Stimulated activated effector memory CD8-positive, alpha-beta T cell treated with anti-CD3 and anti-CD28 coated beads, Interleukin-12 subunit alpha, Interleukin-12 subunit beta, amount 100 ng/mL, for 72 hours (primary cell): ENCODE measurements around the gene VAPB.

Experiments
- ATAC-seq: fragments of 150-1000 bp; cut with Tn5 transposase; 2 replicates; pipeline ENCODE4 v1.10.0; 2021
- DNase-seq, 2 donors: peaks; one replicate each; pipeline ENCODE4 v3.0.0; 2021 to 2022; ENCODE audit warnings: low spot score in 2 of 2
- H3K27ac Mint-ChIP-seq: one replicate; pipeline ENCODE4 v1.8.0; 2022; ENCODE audit warnings: mild to moderate bottlenecking, mixed read lengths
- H3K36me3 Mint-ChIP-seq: one replicate; pipeline ENCODE4 v1.8.0; 2022; ENCODE audit warnings: mild to moderate bottlenecking, mixed read lengths
- H3K4me1 Mint-ChIP-seq: one replicate; pipeline ENCODE4 v1.8.0; 2022; ENCODE audit warnings: mixed read lengths
- H3K4me3 Mint-ChIP-seq: one replicate; pipeline ENCODE4 v1.8.0; 2022; ENCODE audit warnings: mild to moderate bottlenecking, mixed read lengths
- H3K9me3 Mint-ChIP-seq: one replicate; pipeline ENCODE4 v1.8.0; 2022; ENCODE audit warnings: mixed read lengths

The VAPB gene

DNA sequence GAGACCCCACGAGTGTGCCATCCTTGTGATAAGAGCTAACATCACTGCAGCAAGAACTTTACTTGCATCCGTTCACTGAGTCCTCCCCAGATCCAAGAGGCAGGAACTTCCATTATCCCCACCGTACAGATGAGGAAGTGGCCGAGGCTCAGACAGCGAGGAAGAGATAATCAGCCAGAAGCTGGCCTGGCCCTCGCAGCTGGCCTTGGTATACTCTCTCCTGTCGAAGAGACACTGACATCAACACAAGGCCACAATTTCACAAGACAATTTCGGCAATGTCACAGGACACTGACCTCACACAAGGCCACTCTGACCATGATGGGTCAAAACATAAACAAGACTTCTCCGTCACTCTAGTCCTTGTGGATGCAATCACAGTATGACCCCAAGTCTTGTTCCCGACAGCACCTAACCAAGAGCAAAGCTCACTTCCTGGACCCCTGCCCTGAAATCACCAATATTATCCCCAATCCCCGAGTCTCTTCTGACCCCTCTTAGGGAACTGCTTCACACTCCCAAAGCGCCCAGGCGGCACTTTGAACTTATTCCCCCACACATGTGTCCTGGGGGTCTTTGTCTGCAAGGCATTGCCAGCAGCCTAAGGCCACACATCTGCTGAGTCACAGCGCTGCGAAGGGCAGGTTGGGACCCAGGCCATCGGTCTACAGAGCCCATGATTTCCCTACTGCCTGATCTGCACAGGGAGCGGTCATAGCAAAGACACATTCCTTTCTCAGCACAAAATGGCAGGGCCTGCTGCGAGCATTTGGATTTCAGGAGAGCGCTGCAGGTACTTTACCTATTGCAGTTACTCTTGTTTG, 14.8 kb upstream of the VAPB start:
- peaks cover 13% of the 10 kb centered on the region for H3K4me1 Mint-ChIP-seq
- H3K9me3 Mint-ChIP-seq = no peaks in the 10 kb centered on the region
- ATAC-seq (no peak), DNase-seq (no peak)
- H3K4me3 Mint-ChIP-seq = no peak overlapping the region
- H3K27ac Mint-ChIP-seq = no peak overlapping the region
- H3K36me3 Mint-ChIP-seq = no peaks in the 10 kb centered on the region

DNA sequence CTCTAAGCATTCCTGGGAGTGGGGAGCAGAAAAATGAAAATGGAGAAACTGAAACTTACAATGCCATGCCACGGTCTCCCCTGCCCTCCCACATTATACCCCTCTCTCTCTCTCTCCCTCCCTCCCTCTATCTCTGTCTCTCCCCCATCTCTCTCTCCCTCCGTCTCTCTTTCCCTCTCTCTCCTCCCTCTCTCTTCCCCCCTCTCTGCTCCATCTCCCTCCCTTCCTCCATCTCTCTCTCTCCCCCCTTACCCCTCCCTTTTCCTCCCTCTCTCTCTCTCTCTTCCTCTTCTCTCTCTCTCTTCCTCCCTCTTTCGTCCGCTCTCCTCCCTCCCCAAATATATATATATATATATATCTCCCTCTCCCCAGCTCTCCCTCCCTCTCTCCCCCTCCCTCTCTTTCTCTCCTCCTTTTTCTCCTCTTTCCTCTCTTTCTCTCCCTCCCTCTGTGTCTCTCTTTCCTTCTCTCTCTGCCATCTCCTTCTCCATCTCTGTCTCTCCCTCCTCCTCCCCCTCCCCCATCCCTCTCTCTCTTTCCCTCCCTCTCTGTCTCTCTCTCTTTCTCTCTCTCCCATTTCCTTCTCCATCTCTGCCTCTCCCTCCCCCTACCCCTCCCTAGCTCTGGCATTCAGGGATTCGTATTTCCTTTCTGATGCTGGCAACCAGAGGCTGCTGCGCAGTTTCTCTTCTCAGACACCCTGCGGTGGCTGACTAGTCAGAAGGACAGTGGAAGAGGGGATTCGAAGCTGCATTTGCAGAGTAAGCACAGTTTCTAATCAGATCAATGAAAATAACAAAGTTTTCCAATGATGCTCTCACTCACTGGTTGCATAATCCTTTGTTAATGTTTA, 13.9 kb upstream of the VAPB start:
- H3K4me3 Mint-ChIP-seq = no peak overlapping the region
- no peak for ATAC-seq
- no peak for DNase-seq
- H3K9me3 Mint-ChIP-seq = no peaks in the 10 kb centered on the region
- peaks cover 13% of the 10 kb centered on the region for H3K4me1 Mint-ChIP-seq
- H3K27ac Mint-ChIP-seq = no peak overlapping the region
- no peaks in the 10 kb centered on the region for H3K36me3 Mint-ChIP-seq

DNA sequence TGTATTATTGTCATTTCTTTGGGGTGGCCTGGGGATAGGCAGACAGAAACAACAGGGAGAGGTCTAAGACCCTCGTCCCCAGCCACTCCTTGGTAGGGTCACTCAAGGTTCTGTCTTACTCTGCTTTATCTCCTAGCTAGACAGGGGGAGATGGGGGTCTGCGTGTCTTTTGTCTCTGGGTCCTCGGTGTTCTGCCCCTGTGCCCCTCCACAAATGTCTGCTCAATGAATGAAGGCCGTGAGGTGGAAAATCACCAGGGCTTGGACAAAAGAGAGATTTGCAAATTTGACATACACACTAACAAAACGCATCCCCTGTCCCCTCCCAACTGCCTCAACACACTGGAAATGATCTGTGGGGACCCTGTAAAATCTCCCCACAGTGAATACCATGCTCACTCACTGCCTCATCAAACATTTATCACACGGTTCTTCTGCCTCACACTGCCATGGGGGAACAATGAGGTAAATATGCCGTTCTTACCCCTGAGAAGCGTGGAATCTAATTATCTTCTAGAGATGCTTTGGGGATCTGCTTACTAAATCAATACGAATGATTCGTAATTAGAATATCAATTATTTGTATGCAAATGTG, 13.2 kb upstream of the VAPB start:
- no peaks in the 10 kb centered on the region for H3K36me3 Mint-ChIP-seq
- ATAC-seq (no peak), DNase-seq (no peak)
- peaks cover 13% of the 10 kb centered on the region for H3K4me1 Mint-ChIP-seq
- no peak overlapping the region for H3K4me3 Mint-ChIP-seq
- H3K9me3 Mint-ChIP-seq = no peaks in the 10 kb centered on the region
- H3K27ac Mint-ChIP-seq = no peak overlapping the region

DNA sequence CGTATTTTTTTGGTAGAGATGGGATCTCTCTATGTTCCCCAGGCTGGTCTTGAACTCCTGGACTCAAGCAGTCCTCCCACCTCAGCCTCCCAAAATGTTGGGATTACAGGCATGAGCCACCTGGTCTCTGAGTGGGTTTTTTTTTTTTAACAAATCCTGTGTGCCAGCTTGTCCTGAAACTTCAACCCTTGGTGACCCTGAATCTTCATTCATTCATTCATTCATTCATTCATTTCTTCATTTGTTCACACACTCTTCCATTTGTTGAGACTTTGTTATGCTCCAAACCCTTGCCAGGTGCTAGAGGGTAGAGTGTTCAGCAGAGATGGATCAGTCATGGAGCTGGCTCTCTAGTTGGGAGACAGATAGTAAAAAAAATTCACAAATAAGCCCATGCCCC, 12.0 kb upstream of the VAPB start:
- Mint-ChIP-seq H3K9me3 (peaks cover 6% of the 10 kb centered on the region), H3K4me3 (no peak overlapping the region), H3K36me3 (no peaks in the 10 kb centered on the region), H3K27ac (no peak overlapping the region), H3K4me1 (peaks cover 13% of the 10 kb centered on the region)
- DNase-seq (no peak), ATAC-seq (no peak)

DNA sequence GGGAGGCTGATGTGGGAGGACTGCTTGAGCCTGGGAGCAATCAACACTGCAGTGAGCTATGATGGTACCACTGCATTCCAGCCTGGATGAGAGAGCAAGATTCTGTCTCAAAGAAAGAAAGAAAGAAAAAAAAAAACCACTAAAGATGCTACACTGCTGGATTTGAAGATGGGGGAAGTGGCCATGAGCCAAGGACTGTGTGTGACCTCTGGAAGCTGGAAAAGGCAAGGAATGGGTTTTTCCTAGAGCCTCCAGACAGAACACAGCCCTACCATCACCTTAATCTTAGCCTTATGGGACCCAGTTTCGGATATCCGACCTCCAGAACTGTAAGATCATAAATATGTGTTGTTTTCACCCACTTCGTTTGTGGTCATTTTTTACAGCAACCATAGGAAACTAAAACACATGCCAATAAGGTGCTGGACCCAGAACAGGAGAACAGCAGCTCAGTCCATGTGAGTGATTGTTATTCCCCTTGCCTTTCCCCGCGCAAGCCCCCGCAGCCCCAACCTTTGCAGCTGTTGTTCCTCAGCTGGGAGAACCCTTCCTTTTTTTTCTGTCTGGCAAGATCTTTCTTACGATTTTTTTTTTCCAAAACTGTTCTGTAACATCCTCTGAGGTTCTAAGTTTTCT, 11.1 kb upstream of the VAPB start:
- no peak for DNase-seq
- Mint-ChIP-seq H3K9me3 (peaks cover 6% of the 10 kb centered on the region), H3K4me3 (no peak overlapping the region), H3K27ac (no peak overlapping the region), H3K36me3 (no peaks in the 10 kb centered on the region), H3K4me1 (peaks cover 13% of the 10 kb centered on the region)
- ATAC-seq = no peak

DNA sequence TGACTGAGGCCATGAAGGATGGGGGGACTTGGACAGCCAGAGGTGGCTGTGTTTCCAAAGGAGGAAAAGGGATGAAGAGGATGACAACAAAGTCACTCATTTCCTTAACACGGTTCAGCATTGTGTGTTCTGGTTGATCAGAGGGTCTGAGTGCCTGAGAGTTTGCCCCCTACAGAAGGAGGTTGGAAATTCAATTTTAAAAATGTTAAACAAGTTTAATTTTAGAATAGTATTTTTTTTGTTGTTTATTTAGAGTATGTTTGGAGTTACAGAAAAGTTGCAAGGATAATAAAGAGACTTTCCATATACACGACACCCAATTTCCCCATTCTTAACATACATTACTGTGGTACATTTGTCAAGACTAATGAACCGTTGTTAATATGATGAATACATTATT, 10.3 kb upstream of the VAPB start:
- peaks cover 6% of the 10 kb centered on the region for H3K9me3 Mint-ChIP-seq
- DNase-seq (no peak), ATAC-seq (no peak)
- peaks cover 13% of the 10 kb centered on the region for H3K4me1 Mint-ChIP-seq
- H3K4me3 Mint-ChIP-seq = no peak overlapping the region
- H3K27ac Mint-ChIP-seq = no peak overlapping the region
- H3K36me3 Mint-ChIP-seq = no peaks in the 10 kb centered on the region

DNA sequence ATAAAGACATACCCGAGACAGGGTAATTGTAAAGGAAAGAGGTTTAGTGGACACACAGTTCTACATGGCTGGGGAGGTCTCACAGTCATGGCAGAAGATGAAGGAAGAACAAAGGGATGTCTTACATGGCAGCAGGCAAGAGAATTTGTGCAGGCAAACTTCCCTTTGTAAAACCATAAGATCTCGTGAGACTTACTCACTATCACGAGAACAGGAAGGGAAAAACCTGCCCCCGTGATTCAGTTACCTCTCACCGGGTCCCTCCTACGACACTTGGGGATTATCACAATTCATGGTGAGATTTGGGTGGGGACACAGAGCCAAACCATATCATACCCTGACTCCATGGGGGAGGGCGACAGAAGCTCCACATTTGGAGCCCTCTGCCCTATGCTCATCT, 7.4 kb upstream of the VAPB start:
- H3K9me3 Mint-ChIP-seq = peaks cover 6% of the 10 kb centered on the region
- no peaks in the 10 kb centered on the region for H3K4me1 Mint-ChIP-seq
- H3K36me3 Mint-ChIP-seq = no peaks in the 10 kb centered on the region
- DNase-seq = no peak
- ATAC-seq = no peak
- H3K4me3 Mint-ChIP-seq = no peak overlapping the region
- no peak overlapping the region for H3K27ac Mint-ChIP-seq

DNA sequence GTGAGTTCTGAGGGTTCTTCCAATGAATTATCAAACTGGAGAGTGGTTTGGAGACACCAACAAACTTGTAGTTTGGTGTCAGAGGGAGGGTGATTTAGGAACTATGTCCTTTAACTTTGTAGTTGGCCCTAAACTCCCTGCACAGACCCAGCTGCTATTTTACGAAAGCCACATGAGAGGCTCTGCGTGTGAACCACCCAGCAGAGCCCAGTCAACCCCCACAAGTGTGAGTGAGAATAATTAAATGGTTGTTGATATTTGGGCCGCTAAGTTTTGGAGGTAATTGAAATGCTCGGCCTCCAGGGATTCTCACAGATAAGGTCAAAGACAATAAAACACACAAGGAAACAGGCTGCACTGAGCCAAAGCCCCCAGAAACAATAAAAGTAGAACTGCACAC, 6.9 kb upstream of the VAPB start:
- Mint-ChIP-seq H3K4me1 (no peaks in the 10 kb centered on the region), H3K4me3 (no peak overlapping the region), H3K27ac (no peak overlapping the region), H3K9me3 (peaks cover 6% of the 10 kb centered on the region), H3K36me3 (no peaks in the 10 kb centered on the region)
- DNase-seq (no peak), ATAC-seq (no peak)

DNA sequence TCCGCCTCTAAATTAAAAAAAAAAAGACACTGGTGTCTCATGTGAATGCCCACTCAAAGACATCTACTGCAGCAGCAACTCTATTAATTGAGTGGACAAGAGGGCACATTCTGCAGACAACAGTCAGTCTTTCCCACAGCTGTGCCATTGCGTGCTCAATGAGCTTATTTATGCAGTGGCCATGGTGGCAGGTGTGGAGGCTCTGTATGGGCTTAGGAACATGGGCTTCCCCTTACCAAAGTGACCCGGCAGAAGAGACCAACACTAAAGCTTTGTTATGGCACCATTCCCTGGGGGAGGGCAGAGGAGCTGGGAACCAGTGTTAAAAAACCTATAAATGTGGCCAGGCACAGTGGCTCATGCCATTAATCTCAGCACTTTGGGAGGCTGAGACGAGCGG, 4.2 kb upstream of the VAPB start:
- H3K4me1 Mint-ChIP-seq = peaks cover 2% of the 10 kb centered on the region
- ATAC-seq (no peak), DNase-seq (no peak)
- H3K36me3 Mint-ChIP-seq = peaks cover 4% of the 10 kb centered on the region
- no peak overlapping the region for H3K4me3 Mint-ChIP-seq
- no peak overlapping the region for H3K27ac Mint-ChIP-seq
- peaks cover 6% of the 10 kb centered on the region for H3K9me3 Mint-ChIP-seq

DNA sequence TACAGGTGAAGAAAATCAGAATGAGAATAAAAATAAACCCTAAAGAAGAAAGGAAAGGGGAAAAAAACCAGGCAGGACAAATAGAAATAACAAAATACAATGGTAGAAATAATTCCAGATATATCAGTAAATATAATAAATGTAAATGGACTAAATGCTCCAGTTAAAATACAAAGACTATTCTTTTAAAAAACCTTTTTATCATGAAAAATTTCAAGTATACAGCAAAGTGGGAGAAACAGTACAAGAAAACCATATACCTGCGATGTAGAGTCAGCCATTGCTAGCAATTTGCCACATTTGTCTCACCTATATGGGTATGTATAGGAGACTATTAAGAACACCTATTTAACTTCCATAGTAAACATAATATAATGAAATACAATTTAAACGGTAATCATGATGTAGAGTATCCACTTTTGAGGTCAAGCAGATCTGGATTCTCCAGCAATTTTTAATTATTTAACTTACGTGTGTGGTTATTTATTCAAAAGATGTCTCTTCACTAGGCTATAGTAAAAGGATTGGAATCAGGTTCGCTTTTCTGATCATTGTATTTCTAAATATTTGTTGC, 914 bp upstream of the VAPB start:
- H3K27ac Mint-ChIP-seq = no peak overlapping the region

DNA sequence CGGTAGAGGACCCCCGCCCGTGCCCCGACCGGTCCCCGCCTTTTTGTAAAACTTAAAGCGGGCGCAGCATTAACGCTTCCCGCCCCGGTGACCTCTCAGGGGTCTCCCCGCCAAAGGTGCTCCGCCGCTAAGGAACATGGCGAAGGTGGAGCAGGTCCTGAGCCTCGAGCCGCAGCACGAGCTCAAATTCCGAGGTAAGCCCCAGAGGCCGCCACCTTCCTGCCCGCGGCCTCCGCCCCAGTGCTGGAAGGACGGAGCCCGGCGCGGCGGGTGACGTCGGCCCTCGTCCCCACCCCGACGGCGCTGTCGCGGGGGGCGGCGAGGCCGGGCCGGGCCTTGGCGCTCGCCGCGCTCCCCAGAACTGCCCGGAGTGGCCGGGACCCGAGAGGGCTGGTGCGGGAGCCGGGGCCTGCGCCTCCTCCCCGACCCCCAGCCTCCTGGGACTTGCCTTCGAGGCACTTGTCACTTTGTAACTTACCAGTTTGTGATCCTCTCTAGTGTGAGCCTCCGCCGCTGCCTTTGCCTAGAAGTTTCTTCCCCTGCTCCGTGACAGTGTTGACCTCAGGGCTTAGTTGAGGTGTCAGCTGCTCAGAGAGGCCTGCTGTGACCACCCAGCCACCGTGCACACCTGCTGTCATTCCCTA, 417 bp downstream of the VAPB start:
- H3K36me3 Mint-ChIP-seq = peaks cover 30% of the 10 kb centered on the region
- DNase-seq (no peak), ATAC-seq (peak; percentile 65)
- H3K4me3 Mint-ChIP-seq = peak overlapping the region; percentile 92
- peak overlapping the region; percentile 94 for H3K27ac Mint-ChIP-seq
- H3K9me3 Mint-ChIP-seq = no peaks in the 10 kb centered on the region
- peaks cover 40% of the 10 kb centered on the region for H3K4me1 Mint-ChIP-seq

More for the DNA sequence above, 914 bp upstream of the VAPB start:
- Mint-ChIP-seq H3K4me1 (peaks cover 34% of the 10 kb centered on the region), H3K9me3 (no peaks in the 10 kb centered on the region), H3K36me3 (peaks cover 30% of the 10 kb centered on the region), H3K4me3 (no peak overlapping the region)
- ATAC-seq = no peak
- DNase-seq = no peak

DNA sequence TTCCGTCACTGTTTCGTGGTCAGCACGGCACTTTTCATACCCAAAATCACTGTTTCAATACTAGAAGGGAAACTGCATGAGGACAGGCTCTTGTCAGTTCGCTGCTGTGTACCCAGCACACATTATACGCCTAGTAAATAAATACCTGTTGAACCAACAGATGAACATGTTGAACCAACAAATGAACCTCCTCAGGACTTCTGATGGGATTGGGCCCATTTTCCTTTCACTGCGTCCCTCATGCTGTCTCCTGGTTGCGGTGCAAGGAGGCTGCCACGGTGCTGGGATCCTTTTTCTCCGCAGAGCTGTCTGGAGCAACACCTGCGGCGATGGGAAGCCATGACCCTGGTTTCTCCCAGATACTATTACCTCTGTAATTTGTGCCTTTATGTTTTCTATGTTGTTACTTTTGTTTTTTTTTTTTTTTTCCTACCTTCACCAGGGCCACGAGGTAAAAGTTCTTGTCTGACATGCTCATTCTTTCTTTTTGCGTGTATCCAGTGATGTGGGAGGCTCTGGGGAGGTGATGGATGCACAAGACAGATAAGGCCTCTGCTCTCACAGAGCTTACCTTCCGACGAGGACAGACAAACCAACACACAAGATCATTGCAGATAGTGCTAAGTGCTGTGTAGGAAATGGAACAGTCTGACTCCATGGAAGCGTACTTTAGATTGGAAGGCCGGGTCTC, 1.1 kb downstream of the VAPB start:
- Mint-ChIP-seq H3K4me1 (peaks cover 40% of the 10 kb centered on the region), H3K4me3 (peak overlapping the region; percentile 92), H3K27ac (peak overlapping the region; percentile 94), H3K9me3 (no peaks in the 10 kb centered on the region), H3K36me3 (peaks cover 33% of the 10 kb centered on the region)
- no peak for DNase-seq
- ATAC-seq = no peak

DNA sequence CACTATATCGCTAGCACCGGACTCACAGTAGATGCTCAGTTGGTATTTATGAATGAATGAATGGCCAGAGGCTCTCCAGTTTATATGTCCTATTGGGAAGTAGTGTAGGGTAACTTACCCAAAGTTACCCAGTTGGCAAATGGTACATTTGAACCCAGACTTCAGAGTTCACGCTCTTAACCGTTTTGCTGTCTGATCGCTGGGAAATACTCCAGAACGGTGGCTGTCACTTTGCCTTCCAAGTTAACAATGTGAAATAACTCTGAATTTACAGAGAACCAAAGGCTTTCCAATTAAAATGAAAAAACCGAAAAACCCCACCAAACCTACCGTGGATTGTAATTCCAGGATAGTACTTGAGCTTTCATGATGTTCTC, 1.6 kb downstream of the VAPB start:
- H3K36me3 Mint-ChIP-seq = peaks cover 38% of the 10 kb centered on the region

DNA sequence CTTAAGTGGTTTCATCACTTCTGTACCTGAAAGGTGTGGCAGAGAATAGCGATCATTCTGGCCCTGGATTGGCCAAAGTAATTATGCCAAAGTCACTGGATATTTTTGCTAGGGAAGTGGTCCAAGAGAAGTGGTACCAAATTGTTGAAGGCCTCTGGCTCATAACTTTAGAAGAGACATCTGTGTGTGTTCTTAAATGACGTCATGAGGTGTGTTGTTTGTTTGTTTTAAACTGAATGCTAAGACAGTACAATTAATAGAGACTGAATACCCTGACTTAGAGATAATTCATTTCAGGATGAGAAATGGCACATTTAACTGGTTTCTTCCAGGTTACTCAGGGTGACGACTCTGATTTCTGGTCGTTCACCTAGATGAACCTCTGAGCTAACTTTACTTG, 3.3 kb downstream of the VAPB start:
- DNase-seq (no peak), ATAC-seq (no peak)
- Mint-ChIP-seq H3K4me1 (peaks cover 52% of the 10 kb centered on the region), H3K27ac (peak overlapping the region; percentile 75), H3K9me3 (no peaks in the 10 kb centered on the region), H3K36me3 (peaks cover 39% of the 10 kb centered on the region), H3K4me3 (no peak overlapping the region)

More for the DNA sequence above, 1.6 kb downstream of the VAPB start:
- Mint-ChIP-seq H3K4me1 (peaks cover 40% of the 10 kb centered on the region), H3K4me3 (peak overlapping the region; percentile 92), H3K27ac (peak overlapping the region; percentile 94), H3K9me3 (no peaks in the 10 kb centered on the region)
- ATAC-seq (no peak), DNase-seq (no peak)
